Psoas muscle (tissue), 8 donors: ENCODE results near the gene RELT. TPM values are rescaled to one million over a fixed set of nuclear protein-coding genes. Genes with fewer than 3 reads are reported as not detected.

Source experiments
- ATAC-seq, 4 donors: fragments of 200-7000 bp; cut with Tn5 transposase; one replicate each; pipeline ENCODE4 v1.9.1; 2020; ENCODE audit warnings: moderate library complexity in 3 of 4, mild to moderate bottlenecking in 2 of 4
- DNase-seq, 2 donors: peaks; one replicate each; pipeline ENCODE4 v3.0.0-alpha.2; 2020
- H3K27ac ChIP-seq: fragments of 200-600 bp; one replicate; pipeline ENCODE4 v1.8.0; 2022
- H3K27me3 ChIP-seq, 3 donors: fragments of 200-600 bp in 1 of 3; one replicate each; pipeline versions ENCODE4 v1.6.1 to v1.8.0; 2013 to 2022; ENCODE audit warnings: low read length in 2 of 3, mild to moderate bottlenecking in 2 of 3, moderate library complexity in 1 of 3; ENCODE audit not compliant: insufficient read depth in 3 of 3
- H3K36me3 ChIP-seq, 2 donors: fragments of 200-600 bp in 1 of 2; one replicate each; pipeline versions ENCODE4 v1.6.1 to v1.8.0; 2013 to 2022; ENCODE audit warnings: low read depth in 1 of 2, mild to moderate bottlenecking in 1 of 2, moderate library complexity in 1 of 2; ENCODE audit not compliant: insufficient read depth in 1 of 2
- H3K4me1 ChIP-seq: fragments of 200-600 bp; one replicate; pipeline ENCODE4 v1.8.0; 2022
- H3K4me3 ChIP-seq: fragments of 200-600 bp; one replicate; pipeline ENCODE4 v1.8.0; 2022; ENCODE audit warnings: mild to moderate bottlenecking
- H3K9me3 ChIP-seq: fragments of 200-600 bp; one replicate; pipeline ENCODE4 v1.8.0; 2022
- CTCF ChIP-seq: fragments of 200-600 bp; IDR thresholded peaks from one replicate; pipeline ENCODE4 v1.8.0; 2022; ENCODE audit warnings: antibody characterized with exemption
- WGBS, 3 donors: extraction: QIAGEN DNeasy Blood & Tissue Kit; methylation state at CpG; one replicate each; pipeline versions ENCODE4 v1.1.6 to v1.1.7; 2013; 5-methylcytosine and 5-hydroxymethylcytosine counted together
- intact Hi-C, 2 donors: fragments of 100-400 bp; cut with DNase I; formaldehyde crosslinking; loops; one replicate each; pipeline versions ENCODE4 v1.11.0 to v1.14.2; 2022
- polyA plus RNA-seq, 3 donors: library from polyadenylated mRNA; stranded (reverse); fragments of 200-250 nt; gene quantifications; one replicate each; pipeline ENCODE4 v1.2.3, GENCODE V29; 2013
- total RNA-seq, 4 donors: library from RNA; stranded (reverse); fragmentation: NEBNext Ultra II Directional in 2 of 4; extraction: Animal tissue kit (Norgen Biotek cat#: 25700) in 2 of 4; gene quantifications; one replicate each; pipeline versions ENCODE4 v1.2.1 to v1.2.4, GENCODE V29; 2021 to 2023
- donor health status: healthy with polysubstance abuse.
- donor health status: DM: no; HTN: no; CAD: no; lungs with moderate emphysema.
- donor health status: Bipolar disorder and iron deficiency.
- donor health status: healthy.
- donor health status: DM: yes; HTN: yes; CAD: no.
- donor health status: DM: no; HTN: no; CAD: no.
- donor health status: DM: no; HTN: no; CAD: no.
- donor health status: DM: yes; HTN: yes; CAD: no.

Gene RELT
- total and polyA plus RNA-seq, 7 donors, result 4.9 to 33.0 (median 15.5) TPM

GRCh38 chr11:73422886-73423285, 46.7 kb downstream of the RELT start:
- H3K4me3 ChIP-seq, result no peak overlapping the region
- H3K9me3 ChIP-seq, result no peaks in the 10 kb centered on the region
- TF ChIP-seq CTCF, result no peak
- intact Hi-C loops, result no loop called here
- H3K4me1 ChIP-seq, result peaks cover 9% of the 10 kb centered on the region
- no peaks in the 10 kb centered on the region for H3K27me3 ChIP-seq
- 89 to 91% (median 89%) methylated on average over 4 of the region's 4 CpGs for WGBS, 3 donors
- no peak overlapping the region for H3K27ac ChIP-seq
- DNase-seq (no peak), ATAC-seq (no peak)
- H3K36me3 ChIP-seq, result peaks cover 5 to 23% of the 10 kb centered on the region in 2 donors

GRCh38 chr11:73423506-73423905, 47.3 kb downstream of the RELT start:
- ATAC-seq, result no peak
- H3K4me1 ChIP-seq, result peaks cover 9% of the 10 kb centered on the region
- TF ChIP-seq CTCF, result no peak

GRCh38 chr11:73425108-73425507, 48.9 kb downstream of the RELT start:
- Histone ChIP-seq H3K4me3 (no peak overlapping the region), H3K4me1 (peaks cover 9% of the 10 kb centered on the region), H3K27me3 (no peaks in the 10 kb centered on the region), H3K9me3 (no peaks in the 10 kb centered on the region), H3K36me3 (peaks cover 0 to 6% of the 10 kb centered on the region in 2 donors), H3K27ac (no peak overlapping the region)
- 42 to 74% (median 69%) methylated on average over 1 of the region's 1 CpG for WGBS, 3 donors
- no peak for ATAC-seq
- DNase-seq, result no peak
- TF ChIP-seq CTCF, result no peak
- intact Hi-C loops, result no loop called here

More at GRCh38 chr11:73423506-73423905, 47.3 kb downstream of the RELT start:
- no peak for DNase-seq
- Histone ChIP-seq H3K27me3 (no peaks in the 10 kb centered on the region), H3K9me3 (no peaks in the 10 kb centered on the region), H3K36me3 (peaks cover 5 to 19% of the 10 kb centered on the region in 2 donors), H3K27ac (no peak overlapping the region), H3K4me3 (no peak overlapping the region)
- intact Hi-C loops, result no loop called here
- 89 to 97% (median 91%) methylated on average over 3 of the region's 3 CpGs for WGBS, 3 donors

- no peak overlapping the region for H3K27ac ChIP-seq
- DNase-seq, result no peak
- peaks cover 0 to 6% of the 10 kb centered on the region in 2 donors for H3K36me3 ChIP-seq
- peak; percentile 44 to 57 (median 49) for ATAC-seq
- 68 to 74% (median 73%) methylated on average over 2 of the region's 2 CpGs for WGBS, 3 donors
- TF ChIP-seq CTCF, result no peak
- H3K4me1 ChIP-seq, result peaks cover 9% of the 10 kb centered on the region
- no peak overlapping the region for H3K4me3 ChIP-seq
- no peaks in the 10 kb centered on the region for H3K27me3 ChIP-seq
- intact Hi-C loops, result no loop called here
- H3K9me3 ChIP-seq, result no peaks in the 10 kb centered on the region
Measured at GRCh38 chr11:73426219-73426850, 50.1 kb downstream of the RELT start.

GRCh38 chr11:73428227-73428626, 52.0 kb downstream of the RELT start:
- intact Hi-C loops, result no loop called here
- no peak for TF ChIP-seq CTCF

More at GRCh38 chr11:73428227-73428626, 52.0 kb downstream of the RELT start:
- ATAC-seq (no peak), DNase-seq (no peak)
- Histone ChIP-seq H3K27me3 (no peaks in the 10 kb centered on the region), H3K4me3 (no peak overlapping the region), H3K4me1 (peaks cover 9% of the 10 kb centered on the region), H3K9me3 (no peaks in the 10 kb centered on the region), H3K27ac (no peak overlapping the region), H3K36me3 (peaks cover 0 to 6% of the 10 kb centered on the region in 2 donors)
